ENCODE results near the gene CCDC187.

The CCDC187 gene

GRCh38 chr9:136247947-136248637 lies 55.8 kb downstream of the CCDC187 start:
- Mint-ChIP-seq H3K4me1 (peaks cover 21% of the 10 kb centered on the region), H3K9me3 (no peaks in the 10 kb centered on the region), H3K4me3 (no peak overlapping the region), H3K27ac (ENCODE audit: low read depth) (no peak overlapping the region), H3K27me3 (peaks cover 4% of the 10 kb centered on the region), H3K36me3 (ENCODE audit: insufficient read depth) (peaks cover 7% of the 10 kb centered on the region)
- no peak for DNase-seq (ENCODE audit: low spot score in 2 of 2)
- ATAC-seq (replicated peaks; ENCODE audit: extremely low read depth, poor library complexity, severe bottlenecking), result no peak

GRCh38 chr9:136247551-136247916 lies 56.4 kb downstream of the CCDC187 start:
- H3K27me3 Mint-ChIP-seq, result no peaks in the 10 kb centered on the region
- H3K4me1 Mint-ChIP-seq, result peaks cover 25% of the 10 kb centered on the region
- no peak overlapping the region for H3K4me3 Mint-ChIP-seq
- H3K9me3 Mint-ChIP-seq, result no peaks in the 10 kb centered on the region
- no peak overlapping the region for H3K27ac Mint-ChIP-seq (ENCODE audit: low read depth)
- ATAC-seq (replicated peaks; ENCODE audit: extremely low read depth, poor library complexity, severe bottlenecking) (no peak), DNase-seq (ENCODE audit: low spot score in 2 of 2) (no peak)
- peaks cover 7% of the 10 kb centered on the region for H3K36me3 Mint-ChIP-seq (ENCODE audit: insufficient read depth)

DNA sequence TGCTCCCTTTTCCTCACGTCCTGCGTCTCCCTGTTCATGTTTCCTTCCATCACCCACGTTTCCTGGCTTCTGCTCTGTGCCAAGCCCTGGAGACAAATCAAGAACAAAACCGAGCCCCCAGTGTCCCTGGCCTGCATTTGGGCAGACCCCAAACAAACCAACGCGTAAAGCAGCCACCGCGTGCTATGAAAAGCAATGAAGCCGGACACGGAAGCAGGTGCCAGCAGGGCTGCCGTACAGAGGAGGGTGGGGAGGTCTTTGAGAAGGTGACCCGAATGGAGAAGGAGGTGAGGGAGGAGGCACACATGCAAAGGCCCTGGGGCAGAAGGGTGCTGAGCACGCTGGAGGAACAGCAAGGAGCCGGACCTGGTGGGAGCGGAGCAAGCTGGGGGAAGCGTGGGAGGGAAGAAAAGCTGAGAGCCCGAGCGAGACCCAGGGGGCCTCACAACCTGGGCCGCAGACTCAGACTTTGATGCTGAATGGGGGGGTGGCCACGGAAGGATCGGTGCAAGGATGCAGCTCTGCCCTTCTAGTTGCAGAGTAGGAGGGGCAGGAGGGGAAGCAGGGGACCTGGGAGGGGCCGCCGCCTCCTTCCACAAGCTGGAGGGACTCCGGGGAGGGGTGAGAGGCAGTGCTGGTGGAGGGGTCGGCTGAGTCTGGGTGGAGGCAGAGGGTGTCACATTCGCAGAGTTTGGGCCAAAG lies 56.9 kb downstream of the CCDC187 start:
- Mint-ChIP-seq H3K27me3 (no peaks in the 10 kb centered on the region), H3K9me3 (no peaks in the 10 kb centered on the region), H3K4me3 (peak overlapping the region; percentile 32), H3K27ac (ENCODE audit: low read depth) (no peak overlapping the region), H3K36me3 (ENCODE audit: insufficient read depth) (peaks cover 7% of the 10 kb centered on the region), H3K4me1 (peaks cover 25% of the 10 kb centered on the region)
- ATAC-seq (replicated peaks; ENCODE audit: extremely low read depth, poor library complexity, severe bottlenecking) (no peak), DNase-seq (ENCODE audit: low spot score in 2 of 2) (no peak)

- H3K4me3 Mint-ChIP-seq, result peak within 1 kb of the TSS; percentile 93
- peaks cover 11% of the 10 kb centered on the region for H3K36me3 Mint-ChIP-seq (ENCODE audit: insufficient read depth)
- DNase-seq (ENCODE audit: low spot score in 2 of 2) (peak; percentile 64 to 75), ATAC-seq (replicated peaks; ENCODE audit: extremely low read depth, poor library complexity, severe bottlenecking) (peak; percentile 72)
- H3K27ac Mint-ChIP-seq (ENCODE audit: low read depth), result peak within 1 kb of the TSS; percentile 94
- no peaks in the 10 kb centered on the region for H3K27me3 Mint-ChIP-seq
- no peaks in the 10 kb centered on the region for H3K9me3 Mint-ChIP-seq
- peaks cover 34% of the 10 kb centered on the region for H3K4me1 Mint-ChIP-seq
Measured at GRCh38 chr9:136245219-136246150, 58.4 kb downstream of the CCDC187 start, which contains the start of gene QSOX2. Gene QSOX2, minus strand, starts transcription at chr9:136245812. Its CDS starts 9 bp downstream, at chr9:136245803.

DNA sequence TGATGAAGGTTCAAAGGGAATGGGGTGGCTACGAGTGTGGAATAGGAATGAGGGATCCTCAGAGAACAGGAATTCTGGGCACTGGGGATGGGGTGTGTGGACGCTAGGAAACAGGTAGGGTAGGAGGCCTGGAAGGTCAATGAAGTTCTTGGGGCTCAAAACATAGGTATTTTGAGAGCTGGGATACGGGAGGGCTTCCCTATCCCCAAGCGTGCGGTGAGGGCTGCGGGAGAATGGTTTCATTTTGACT lies 59.0 kb downstream of the CCDC187 start:
- Mint-ChIP-seq H3K9me3 (no peaks in the 10 kb centered on the region), H3K36me3 (ENCODE audit: insufficient read depth) (peaks cover 11% of the 10 kb centered on the region), H3K4me1 (peaks cover 34% of the 10 kb centered on the region), H3K27me3 (no peaks in the 10 kb centered on the region), H3K27ac (ENCODE audit: low read depth) (peak overlapping the region; percentile 94), H3K4me3 (peak overlapping the region; percentile 93)
- ATAC-seq (replicated peaks; ENCODE audit: extremely low read depth, poor library complexity, severe bottlenecking) (no peak), DNase-seq (ENCODE audit: low spot score in 2 of 2) (no peak)

GRCh38 chr9:136244122-136244968 lies 59.5 kb downstream of the CCDC187 start:
- Mint-ChIP-seq H3K27ac (ENCODE audit: low read depth) (peak overlapping the region; percentile 94), H3K27me3 (no peaks in the 10 kb centered on the region), H3K4me1 (peaks cover 36% of the 10 kb centered on the region), H3K9me3 (no peaks in the 10 kb centered on the region), H3K36me3 (ENCODE audit: insufficient read depth) (peaks cover 11% of the 10 kb centered on the region), H3K4me3 (peak overlapping the region; percentile 93)
- DNase-seq (ENCODE audit: low spot score in 2 of 2) (no peak), ATAC-seq (replicated peaks; ENCODE audit: extremely low read depth, poor library complexity, severe bottlenecking) (peak; percentile 46)

- no peaks in the 10 kb centered on the region for H3K27me3 Mint-ChIP-seq
- peaks cover 11% of the 10 kb centered on the region for H3K36me3 Mint-ChIP-seq (ENCODE audit: insufficient read depth)
- no peaks in the 10 kb centered on the region for H3K9me3 Mint-ChIP-seq
- DNase-seq (ENCODE audit: low spot score in 2 of 2) (no peak), ATAC-seq (replicated peaks; ENCODE audit: extremely low read depth, poor library complexity, severe bottlenecking) (no peak)
- peak overlapping the region; percentile 93 for H3K4me3 Mint-ChIP-seq
- peaks cover 44% of the 10 kb centered on the region for H3K4me1 Mint-ChIP-seq
- peak overlapping the region; percentile 3 for H3K27ac Mint-ChIP-seq (ENCODE audit: low read depth)
Measured at GRCh38 chr9:136243631-136244030, 60.3 kb downstream of the CCDC187 start.

DNA sequence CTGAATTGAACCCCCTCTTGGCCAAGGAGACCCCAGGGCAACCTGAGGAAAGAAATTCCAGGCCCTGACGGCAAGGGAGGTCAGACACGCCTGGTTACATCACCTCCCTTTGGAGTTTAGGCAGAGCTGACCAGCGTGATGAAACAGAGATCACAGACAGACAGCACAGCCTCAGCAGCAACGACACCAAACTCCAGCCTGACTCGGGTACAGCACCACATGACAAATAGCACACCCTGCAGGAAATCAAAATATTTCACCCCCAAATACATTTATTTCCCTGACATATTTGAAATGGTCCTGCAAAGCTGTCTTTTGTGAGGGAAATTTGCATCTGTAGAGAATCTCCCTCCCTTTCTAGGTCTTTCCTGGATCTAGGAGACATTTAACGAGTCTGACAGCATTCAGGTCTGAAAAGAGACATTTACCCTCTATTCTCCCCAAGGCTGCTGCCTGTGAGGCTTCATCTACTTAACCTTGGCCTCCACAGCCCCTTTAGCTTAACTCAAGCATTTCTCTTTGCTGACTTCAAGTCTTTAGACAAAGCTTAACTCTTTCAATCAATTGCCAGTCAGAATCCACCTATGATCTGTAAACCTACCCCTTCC lies 60.9 kb downstream of the CCDC187 start:
- H3K27ac Mint-ChIP-seq (ENCODE audit: low read depth), result peak overlapping the region; percentile 3
- DNase-seq (ENCODE audit: low spot score in 2 of 2), result no peak
- H3K4me3 Mint-ChIP-seq, result no peak overlapping the region
- peaks cover 13% of the 10 kb centered on the region for H3K36me3 Mint-ChIP-seq (ENCODE audit: insufficient read depth)
- H3K9me3 Mint-ChIP-seq, result no peaks in the 10 kb centered on the region
- no peaks in the 10 kb centered on the region for H3K27me3 Mint-ChIP-seq
- H3K4me1 Mint-ChIP-seq, result peaks cover 48% of the 10 kb centered on the region
- ATAC-seq (replicated peaks; ENCODE audit: extremely low read depth, poor library complexity, severe bottlenecking), result no peak

GRCh38 chr9:136242248-136242647 lies 61.6 kb downstream of the CCDC187 start:
- Mint-ChIP-seq H3K36me3 (ENCODE audit: insufficient read depth) (peaks cover 13% of the 10 kb centered on the region), H3K9me3 (no peaks in the 10 kb centered on the region), H3K27ac (ENCODE audit: low read depth) (no peak overlapping the region), H3K4me3 (no peak overlapping the region), H3K4me1 (peaks cover 48% of the 10 kb centered on the region), H3K27me3 (no peaks in the 10 kb centered on the region)
- ATAC-seq (replicated peaks; ENCODE audit: extremely low read depth, poor library complexity, severe bottlenecking) (no peak), DNase-seq (ENCODE audit: low spot score in 2 of 2) (no peak)

DNA sequence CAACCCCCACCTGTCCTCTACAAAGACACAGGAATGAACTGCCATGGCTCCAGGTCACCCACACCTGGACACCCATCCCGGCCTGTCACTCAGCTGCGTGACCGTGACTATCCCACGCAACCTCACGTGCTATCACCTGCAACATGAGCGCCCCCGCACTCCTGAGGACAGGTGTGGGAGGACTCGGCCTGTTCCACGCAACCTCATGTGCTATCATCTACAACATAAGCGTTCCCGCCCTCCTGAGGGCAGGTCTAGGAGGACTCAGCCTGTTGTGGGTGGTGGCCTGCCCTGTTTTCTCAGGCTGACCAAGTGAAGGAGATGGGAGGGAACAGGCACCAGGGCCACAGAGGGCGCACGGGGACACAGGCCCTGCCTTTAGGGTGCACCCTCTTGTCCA lies 62.4 kb downstream of the CCDC187 start:
- no peak for ATAC-seq (replicated peaks; ENCODE audit: extremely low read depth, poor library complexity, severe bottlenecking)
- Mint-ChIP-seq H3K27ac (ENCODE audit: low read depth) (no peak overlapping the region), H3K36me3 (ENCODE audit: insufficient read depth) (peaks cover 13% of the 10 kb centered on the region), H3K27me3 (no peaks in the 10 kb centered on the region), H3K4me1 (peaks cover 48% of the 10 kb centered on the region), H3K4me3 (no peak overlapping the region), H3K9me3 (no peaks in the 10 kb centered on the region)
- DNase-seq (ENCODE audit: low spot score in 2 of 2), result no peak

- no peak overlapping the region for H3K4me3 Mint-ChIP-seq
- ATAC-seq (replicated peaks; ENCODE audit: extremely low read depth, poor library complexity, severe bottlenecking) (no peak), DNase-seq (ENCODE audit: low spot score in 2 of 2) (no peak)
- no peak overlapping the region for H3K27ac Mint-ChIP-seq (ENCODE audit: low read depth)
- H3K27me3 Mint-ChIP-seq, result no peaks in the 10 kb centered on the region
- H3K4me1 Mint-ChIP-seq, result peaks cover 48% of the 10 kb centered on the region
- H3K36me3 Mint-ChIP-seq (ENCODE audit: insufficient read depth), result peaks cover 13% of the 10 kb centered on the region
- H3K9me3 Mint-ChIP-seq, result no peaks in the 10 kb centered on the region
Measured at GRCh38 chr9:136240941-136241340, 63.0 kb downstream of the CCDC187 start.

- peaks cover 16% of the 10 kb centered on the region for H3K36me3 Mint-ChIP-seq (ENCODE audit: insufficient read depth)
- ATAC-seq (replicated peaks; ENCODE audit: extremely low read depth, poor library complexity, severe bottlenecking), result no peak
- H3K4me1 Mint-ChIP-seq, result peaks cover 46% of the 10 kb centered on the region
- H3K27me3 Mint-ChIP-seq, result no peaks in the 10 kb centered on the region
- H3K9me3 Mint-ChIP-seq, result no peaks in the 10 kb centered on the region
- no peak overlapping the region for H3K27ac Mint-ChIP-seq (ENCODE audit: low read depth)
- no peak overlapping the region for H3K4me3 Mint-ChIP-seq
- DNase-seq (ENCODE audit: low spot score in 2 of 2), result no peak
Measured at GRCh38 chr9:136239983-136240330, 63.9 kb downstream of the CCDC187 start.
